Activated naive CD8-positive, alpha-beta T cell treated with anti-CD3 and anti-CD28 coated beads for 36 hours (primary cell): ENCODE data around the gene SDC1. TPM values are rescaled to one million over a fixed set of nuclear protein-coding genes. Genes with fewer than 3 reads are reported as not detected.
"Not testable (repeated sequence)": the region's sequence is repeated elsewhere in the genome, so short reads cannot be mapped to it uniquely, and the experiment has no call there.

Experiments
- DNase-seq: peaks from one replicate; pipeline ENCODE4 v3.0.0; 2021
- H3K27ac Mint-ChIP-seq: one replicate; pipeline ENCODE4 v1.8.0; 2022; ENCODE audit warnings: mild to moderate bottlenecking, moderate library complexity, mixed read lengths
- H3K27me3 Mint-ChIP-seq: one replicate; pipeline ENCODE4 v1.8.0; 2022; ENCODE audit warnings: mild to moderate bottlenecking, mixed read lengths
- H3K36me3 Mint-ChIP-seq: one replicate; pipeline ENCODE4 v1.8.0; 2021; ENCODE audit warnings: mild to moderate bottlenecking, mixed read lengths
- H3K4me1 Mint-ChIP-seq: one replicate; pipeline ENCODE4 v1.8.0; 2021; ENCODE audit warnings: mixed read lengths
- H3K4me3 Mint-ChIP-seq: one replicate; pipeline ENCODE4 v1.8.0; 2022; ENCODE audit warnings: mild to moderate bottlenecking, moderate library complexity, mixed read lengths
- H3K9me3 Mint-ChIP-seq: one replicate; pipeline ENCODE4 v1.8.0; 2022; ENCODE audit warnings: mixed read lengths
- total RNA-seq, 2 experiments: library from RNA; stranded (reverse); gene quantifications; one replicate each; pipeline ENCODE4 v1.2.3, GENCODE V29; 2021

SDC1 gene
- under 1 TPM in 1 of 2 experiments, not detected in 1; 0.36 TPM for total RNA-seq

DNA sequence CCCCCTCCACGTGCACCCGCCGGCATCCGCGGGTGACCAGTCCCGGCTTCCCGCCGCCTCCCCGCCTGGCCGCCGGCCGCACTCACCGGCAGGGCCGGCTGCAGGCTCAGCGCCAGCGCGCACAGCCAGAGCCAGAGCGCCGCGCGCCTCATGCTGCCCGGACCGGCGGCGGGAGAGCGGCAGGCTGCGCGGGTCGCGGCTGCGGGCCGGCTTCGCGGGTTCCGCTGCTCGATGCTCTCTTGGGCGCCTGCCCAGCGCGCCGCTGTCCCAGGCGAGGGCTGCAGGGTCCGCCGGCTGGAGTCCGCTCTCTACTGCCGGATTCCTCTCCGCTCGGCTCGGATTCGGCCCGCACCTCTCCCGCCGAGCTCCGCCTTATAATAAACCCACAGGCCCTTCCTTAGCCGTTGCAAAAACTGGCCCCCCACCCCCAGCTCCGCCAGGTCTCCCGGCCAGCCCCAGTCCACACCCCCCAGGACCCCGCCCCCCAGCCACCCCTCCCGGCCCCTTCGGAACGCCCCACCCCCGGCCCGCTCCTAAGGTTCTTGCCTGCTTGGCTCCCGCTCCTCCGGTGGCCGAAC lies at the start of gene SDC1:
TSS of gene SDC1 (minus strand) at position 415 of the 578 bp plus-strand sequence. CDS start at position 152, 263 bp downstream.
- H3K27me3 Mint-ChIP-seq: peaks cover 66% of the 10 kb centered on the region

GRCh38 chr2:20273042-20273441 lies 48.1 kb upstream of the SDC1 start:
- H3K4me3 Mint-ChIP-seq: no peak overlapping the region
- no peaks in the 10 kb centered on the region for H3K9me3 Mint-ChIP-seq
- H3K27ac Mint-ChIP-seq: no peak overlapping the region
- peaks cover 10% of the 10 kb centered on the region for H3K4me1 Mint-ChIP-seq
- no peak for DNase-seq
- H3K36me3 Mint-ChIP-seq: peaks cover 15% of the 10 kb centered on the region
- no peaks in the 10 kb centered on the region for H3K27me3 Mint-ChIP-seq

More for the DNA sequence above, at the start of gene SDC1:
- Mint-ChIP-seq H3K27ac (no peak within 1 kb of the TSS), H3K4me3 (peak within 1 kb of the TSS; percentile 42), H3K9me3 (no peaks in the 10 kb centered on the region), H3K4me1 (peaks cover 4% of the 10 kb centered on the region), H3K36me3 (no peaks in the 10 kb centered on the region)
- DNase-seq: peak; percentile 31

- H3K9me3 Mint-ChIP-seq, H3K27me3 Mint-ChIP-seq, DNase-seq, H3K27ac Mint-ChIP-seq, H3K4me1 Mint-ChIP-seq, H3K4me3 Mint-ChIP-seq: not testable (repeated sequence)
- H3K36me3 Mint-ChIP-seq: peaks cover 30% of the 10 kb centered on the region
Measured at GRCh38 chr2:20268317-20268716, 43.4 kb upstream of the SDC1 start.

DNA sequence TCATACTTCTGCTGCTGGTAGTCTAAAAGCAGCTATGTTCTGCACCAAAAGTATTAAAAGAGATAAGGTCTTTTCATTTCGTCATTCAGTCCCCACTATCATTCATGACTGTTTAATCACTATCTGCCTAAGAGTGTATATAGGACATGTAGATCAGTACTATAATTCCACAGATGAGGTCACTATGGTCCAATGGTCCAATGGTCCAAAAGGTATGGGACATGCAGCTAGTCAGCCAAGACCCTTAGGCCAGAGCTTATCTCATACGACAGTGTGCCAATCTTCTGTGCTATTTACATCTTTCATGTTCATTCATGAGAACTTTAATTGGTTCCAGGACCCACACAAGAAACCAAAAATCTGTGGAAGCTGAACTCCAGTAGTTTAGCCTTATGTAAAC lies 42.6 kb upstream of the SDC1 start:
- H3K27ac Mint-ChIP-seq: no peak overlapping the region
- peaks cover 2% of the 10 kb centered on the region for H3K4me1 Mint-ChIP-seq
- H3K4me3 Mint-ChIP-seq: no peak overlapping the region
- H3K36me3 Mint-ChIP-seq: peaks cover 32% of the 10 kb centered on the region
- no peaks in the 10 kb centered on the region for H3K9me3 Mint-ChIP-seq
- no peaks in the 10 kb centered on the region for H3K27me3 Mint-ChIP-seq
- no peak for DNase-seq

DNA sequence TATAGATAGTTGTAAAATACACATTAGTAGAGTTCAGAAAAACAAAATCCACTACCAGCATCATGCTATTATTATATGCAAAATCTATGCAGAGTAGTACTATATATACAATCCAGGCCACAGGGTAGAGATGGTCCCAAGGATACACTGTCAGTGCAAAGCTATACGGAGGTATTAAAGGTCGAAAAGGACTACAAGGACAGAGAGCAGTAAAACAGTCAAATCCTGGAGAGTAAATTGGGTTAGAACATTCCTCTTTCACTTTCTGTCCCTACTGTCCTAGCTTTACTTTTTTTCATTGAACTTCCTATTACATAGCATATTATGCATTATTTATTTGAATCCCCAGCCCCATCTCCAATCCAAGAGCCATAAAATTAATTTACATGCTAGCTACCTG lies 39.7 kb upstream of the SDC1 start:
- H3K27ac Mint-ChIP-seq: peak overlapping the region; percentile 51
- no peaks in the 10 kb centered on the region for H3K9me3 Mint-ChIP-seq
- H3K4me3 Mint-ChIP-seq: no peak overlapping the region
- no peak for DNase-seq
- H3K27me3 Mint-ChIP-seq: no peaks in the 10 kb centered on the region
- H3K36me3 Mint-ChIP-seq: peaks cover 24% of the 10 kb centered on the region
- peaks cover 3% of the 10 kb centered on the region for H3K4me1 Mint-ChIP-seq

DNA sequence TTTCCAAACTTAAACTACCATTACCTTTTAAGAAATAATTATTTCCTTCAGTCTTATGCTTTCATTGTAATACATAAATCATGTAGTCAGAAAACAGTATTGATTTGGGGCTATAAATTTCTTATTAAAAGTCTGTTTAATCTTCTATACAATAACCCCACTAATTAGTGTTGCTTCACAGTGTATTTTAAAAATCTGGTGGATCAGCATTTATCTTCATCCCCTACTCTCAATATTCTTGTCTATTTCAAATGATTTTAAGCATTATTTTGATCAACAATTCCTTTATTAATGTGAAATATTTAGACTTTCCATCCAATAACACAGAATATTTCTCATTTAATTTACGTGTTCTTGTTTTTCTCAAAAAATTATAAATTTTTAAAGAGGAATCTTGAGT lies 32.5 kb upstream of the SDC1 start:
- H3K27ac Mint-ChIP-seq: no peak overlapping the region

GRCh38 chr2:20254731-20255130 lies 29.8 kb upstream of the SDC1 start:
- H3K36me3 Mint-ChIP-seq: peaks cover 21% of the 10 kb centered on the region
- no peak for DNase-seq
- no peak overlapping the region for H3K27ac Mint-ChIP-seq
- no peak overlapping the region for H3K4me3 Mint-ChIP-seq
- no peaks in the 10 kb centered on the region for H3K9me3 Mint-ChIP-seq
- H3K4me1 Mint-ChIP-seq: peaks cover 2% of the 10 kb centered on the region
- H3K27me3 Mint-ChIP-seq: no peaks in the 10 kb centered on the region

More for the DNA sequence above, 32.5 kb upstream of the SDC1 start:
- Mint-ChIP-seq H3K4me3 (no peak overlapping the region), H3K4me1 (peaks cover 3% of the 10 kb centered on the region), H3K36me3 (peaks cover 10% of the 10 kb centered on the region), H3K9me3 (no peaks in the 10 kb centered on the region), H3K27me3 (no peaks in the 10 kb centered on the region)
- no peak for DNase-seq

- Mint-ChIP-seq H3K9me3 (no peaks in the 10 kb centered on the region), H3K4me1 (no peaks in the 10 kb centered on the region), H3K4me3 (no peak overlapping the region), H3K27me3 (no peaks in the 10 kb centered on the region), H3K36me3 (peaks cover 52% of the 10 kb centered on the region), H3K27ac (no peak overlapping the region)
- no peak for DNase-seq
Measured at GRCh38 chr2:20250436-20250835, 25.5 kb upstream of the SDC1 start.

DNA sequence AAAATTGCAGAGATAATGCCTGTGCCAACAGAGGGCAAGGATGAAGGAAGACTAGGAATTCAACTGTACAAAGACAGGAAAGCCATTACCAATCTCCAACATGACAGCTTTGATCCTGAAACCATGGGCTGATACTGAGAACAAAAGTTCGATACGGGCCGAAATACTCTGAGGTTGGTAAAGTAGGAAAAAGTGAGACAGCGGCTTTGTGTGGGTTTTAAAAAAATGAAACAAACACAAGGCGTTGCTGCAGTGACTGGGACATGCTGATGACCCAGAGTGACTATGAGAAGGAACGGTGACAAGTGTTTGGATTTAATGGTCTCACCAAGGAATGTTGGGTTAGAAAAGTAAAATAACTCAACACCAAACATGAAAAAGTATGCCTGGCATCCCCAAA lies 24.2 kb upstream of the SDC1 start:
- no peak for DNase-seq
- Mint-ChIP-seq H3K9me3 (no peaks in the 10 kb centered on the region), H3K27ac (peak overlapping the region; percentile 16), H3K36me3 (peaks cover 52% of the 10 kb centered on the region), H3K27me3 (no peaks in the 10 kb centered on the region), H3K4me1 (no peaks in the 10 kb centered on the region), H3K4me3 (no peak overlapping the region)

DNA sequence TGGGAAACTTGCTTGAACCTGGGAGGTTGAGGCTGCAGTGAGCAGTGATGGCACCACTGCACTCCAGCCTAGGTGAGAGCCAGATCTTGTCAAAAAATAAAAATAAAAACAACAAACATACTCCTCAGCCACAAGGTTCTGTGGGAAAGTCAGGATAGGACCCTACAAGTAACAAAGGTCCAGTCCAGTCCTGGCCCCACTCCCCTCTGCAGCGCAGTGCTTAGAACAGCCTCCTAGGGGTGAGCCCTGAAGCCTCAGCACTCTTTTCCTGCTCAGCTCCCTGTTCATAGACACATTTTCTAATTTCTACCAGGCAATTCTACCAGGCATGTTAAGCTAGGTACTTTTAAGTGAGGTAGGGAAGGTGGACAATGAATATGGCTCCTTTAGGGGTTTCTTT lies 22.2 kb upstream of the SDC1 start:
- Mint-ChIP-seq H3K36me3 (peaks cover 48% of the 10 kb centered on the region), H3K27me3 (no peaks in the 10 kb centered on the region), H3K4me1 (peaks cover under 1% of the 10 kb centered on the region), H3K4me3 (no peak overlapping the region), H3K27ac (peak overlapping the region; percentile 43), H3K9me3 (no peaks in the 10 kb centered on the region)
- no peak for DNase-seq

GRCh38 chr2:20243637-20244036 lies 18.7 kb upstream of the SDC1 start:
- H3K36me3 Mint-ChIP-seq: peaks cover 26% of the 10 kb centered on the region
- not testable (repeated sequence) for H3K9me3 Mint-ChIP-seq, H3K4me1 Mint-ChIP-seq, DNase-seq, H3K4me3 Mint-ChIP-seq, H3K27me3 Mint-ChIP-seq, H3K27ac Mint-ChIP-seq

GRCh38 chr2:20242727-20243377 lies 17.9 kb upstream of the SDC1 start:
- Mint-ChIP-seq H3K36me3 (peaks cover 21% of the 10 kb centered on the region), H3K27ac (no peak overlapping the region), H3K4me1 (peaks cover 3% of the 10 kb centered on the region), H3K27me3 (no peaks in the 10 kb centered on the region), H3K4me3 (no peak overlapping the region), H3K9me3 (no peaks in the 10 kb centered on the region)
- DNase-seq: no peak

- DNase-seq: peak; percentile 50
- peaks cover 15% of the 10 kb centered on the region for H3K36me3 Mint-ChIP-seq
- peaks cover 3% of the 10 kb centered on the region for H3K4me1 Mint-ChIP-seq
- H3K4me3 Mint-ChIP-seq: peak overlapping the region; percentile 39
- no peaks in the 10 kb centered on the region for H3K9me3 Mint-ChIP-seq
- H3K27me3 Mint-ChIP-seq: no peaks in the 10 kb centered on the region
- H3K27ac Mint-ChIP-seq: no peak overlapping the region
Measured at GRCh38 chr2:20241973-20242726, 17.2 kb upstream of the SDC1 start.

DNA sequence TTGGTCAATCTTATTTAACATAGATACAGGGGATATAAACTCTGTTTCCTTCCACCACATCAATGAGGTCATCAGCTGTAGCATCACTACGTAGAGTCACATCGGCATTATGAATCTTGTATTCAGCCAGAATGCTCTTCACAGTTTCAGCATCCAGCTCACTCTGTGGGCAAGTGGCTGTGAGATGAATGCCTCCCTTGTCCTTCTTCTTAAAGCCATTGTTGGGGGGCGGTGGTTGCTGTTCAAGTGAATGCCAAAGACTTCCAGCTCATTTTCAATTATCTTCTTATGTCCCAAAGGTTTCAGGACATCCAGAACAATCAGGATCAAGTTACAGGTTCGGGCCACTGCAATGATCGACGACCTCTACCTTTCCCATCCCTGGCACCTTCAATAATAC lies 15.4 kb upstream of the SDC1 start:
- not testable (repeated sequence) for H3K4me3 Mint-ChIP-seq, H3K27ac Mint-ChIP-seq, H3K27me3 Mint-ChIP-seq, H3K9me3 Mint-ChIP-seq, DNase-seq, H3K36me3 Mint-ChIP-seq, H3K4me1 Mint-ChIP-seq

- no peaks in the 10 kb centered on the region for H3K36me3 Mint-ChIP-seq
- H3K27me3 Mint-ChIP-seq: peaks cover 9% of the 10 kb centered on the region
- H3K27ac Mint-ChIP-seq: no peak overlapping the region
- no peaks in the 10 kb centered on the region for H3K4me1 Mint-ChIP-seq
- no peak for DNase-seq
- no peak overlapping the region for H3K4me3 Mint-ChIP-seq
- H3K9me3 Mint-ChIP-seq: no peaks in the 10 kb centered on the region
Measured at GRCh38 chr2:20236496-20236895, 11.6 kb upstream of the SDC1 start.
